IPS-15b (cell line): ENCODE measurements around the gene MYO1B.

ENCODE experiments used
- H3K27me3 ChIP-seq: one replicate; pipeline ENCODE4 v1.6.1; 2013; ENCODE audit warnings: low read length; ENCODE audit not compliant: control insufficient read depth, insufficient read depth
- H3K36me3 ChIP-seq: one replicate; pipeline ENCODE4 v1.6.1; 2013; ENCODE audit warnings: low read length; ENCODE audit not compliant: control insufficient read depth, insufficient read depth
- H3K4me1 ChIP-seq: one replicate; pipeline ENCODE4 v1.6.1; 2013; ENCODE audit warnings: mild to moderate bottlenecking, low read length; ENCODE audit not compliant: control insufficient read depth, insufficient read depth
- H3K4me3 ChIP-seq: one replicate; pipeline ENCODE4 v1.5.1; 2013; ENCODE audit warnings: low read depth, low read length
- H3K9ac ChIP-seq: one replicate; pipeline ENCODE4 v1.6.1; 2013; ENCODE audit warnings: low read depth, mild to moderate bottlenecking, low read length
- H3K9me3 ChIP-seq: one replicate; pipeline ENCODE4 v1.6.1; 2013; ENCODE audit warnings: mild to moderate bottlenecking, low read length; ENCODE audit not compliant: control insufficient read depth, insufficient read depth

MYO1B gene

GRCh38 chr2:191245046-191245868, at the start of gene MYO1B:
Gene MYO1B (plus strand): TSS chr2:191245404. CDS start chr2:191276896, 31,492 bp downstream.
- H3K36me3 ChIP-seq = no peaks in the 10 kb centered on the region
- peaks cover 15% of the 10 kb centered on the region for H3K27me3 ChIP-seq
- H3K9ac ChIP-seq = peak within 1 kb of the TSS; percentile 94
- peaks cover 17% of the 10 kb centered on the region for H3K4me1 ChIP-seq
- H3K4me3 ChIP-seq = peak within 1 kb of the TSS; percentile 79
- no peaks in the 10 kb centered on the region for H3K9me3 ChIP-seq

GRCh38 chr2:191197096-191197495, 48.1 kb upstream of the MYO1B start:
- Histone ChIP-seq H3K27me3 (no peaks in the 10 kb centered on the region), H3K4me3 (no peak overlapping the region), H3K9ac (no peak overlapping the region), H3K36me3 (no peaks in the 10 kb centered on the region), H3K4me1 (no peaks in the 10 kb centered on the region), H3K9me3 (no peaks in the 10 kb centered on the region)

- no peaks in the 10 kb centered on the region for H3K4me1 ChIP-seq
- no peak overlapping the region for H3K9ac ChIP-seq
- H3K4me3 ChIP-seq = no peak overlapping the region
- H3K9me3 ChIP-seq = no peaks in the 10 kb centered on the region
- H3K36me3 ChIP-seq = no peaks in the 10 kb centered on the region
- H3K27me3 ChIP-seq = no peaks in the 10 kb centered on the region
Measured at GRCh38 chr2:191198271-191198670, 46.9 kb upstream of the MYO1B start.

GRCh38 chr2:191199929-191200512, 45.2 kb upstream of the MYO1B start:
- no peaks in the 10 kb centered on the region for H3K36me3 ChIP-seq
- no peak overlapping the region for H3K4me3 ChIP-seq
- H3K9ac ChIP-seq = no peak overlapping the region
- H3K4me1 ChIP-seq = no peaks in the 10 kb centered on the region
- H3K27me3 ChIP-seq = no peaks in the 10 kb centered on the region
- H3K9me3 ChIP-seq = no peaks in the 10 kb centered on the region

- H3K36me3 ChIP-seq = no peaks in the 10 kb centered on the region
- no peaks in the 10 kb centered on the region for H3K27me3 ChIP-seq
- no peak overlapping the region for H3K4me3 ChIP-seq
- no peak overlapping the region for H3K9ac ChIP-seq
- H3K4me1 ChIP-seq = no peaks in the 10 kb centered on the region
- H3K9me3 ChIP-seq = no peaks in the 10 kb centered on the region
Measured at GRCh38 chr2:191200910-191201309, 44.3 kb upstream of the MYO1B start.

GRCh38 chr2:191202209-191202721, 42.9 kb upstream of the MYO1B start:
- Histone ChIP-seq H3K4me1 (no peaks in the 10 kb centered on the region), H3K36me3 (no peaks in the 10 kb centered on the region), H3K9ac (no peak overlapping the region), H3K27me3 (no peaks in the 10 kb centered on the region), H3K4me3 (no peak overlapping the region), H3K9me3 (no peaks in the 10 kb centered on the region)

- no peaks in the 10 kb centered on the region for H3K4me1 ChIP-seq
Measured at GRCh38 chr2:191202881-191203397, 42.3 kb upstream of the MYO1B start.

GRCh38 chr2:191204433-191204832, 40.8 kb upstream of the MYO1B start:
- no peaks in the 10 kb centered on the region for H3K27me3 ChIP-seq
- H3K4me1 ChIP-seq = no peaks in the 10 kb centered on the region
- no peaks in the 10 kb centered on the region for H3K36me3 ChIP-seq
- no peak overlapping the region for H3K4me3 ChIP-seq
- H3K9ac ChIP-seq = no peak overlapping the region
- H3K9me3 ChIP-seq = no peaks in the 10 kb centered on the region

More at GRCh38 chr2:191202881-191203397, 42.3 kb upstream of the MYO1B start:
- no peaks in the 10 kb centered on the region for H3K36me3 ChIP-seq
- H3K9ac ChIP-seq = no peak overlapping the region
- no peak overlapping the region for H3K4me3 ChIP-seq
- no peaks in the 10 kb centered on the region for H3K9me3 ChIP-seq
- H3K27me3 ChIP-seq = no peaks in the 10 kb centered on the region

- Histone ChIP-seq H3K36me3 (no peaks in the 10 kb centered on the region), H3K27me3 (no peaks in the 10 kb centered on the region), H3K9ac (no peak overlapping the region), H3K4me1 (no peaks in the 10 kb centered on the region), H3K4me3 (no peak overlapping the region), H3K9me3 (no peaks in the 10 kb centered on the region)
Measured at GRCh38 chr2:191206613-191207471, 38.4 kb upstream of the MYO1B start.

- no peaks in the 10 kb centered on the region for H3K27me3 ChIP-seq
- no peaks in the 10 kb centered on the region for H3K9me3 ChIP-seq
- H3K4me3 ChIP-seq = no peak overlapping the region
- no peaks in the 10 kb centered on the region for H3K4me1 ChIP-seq
- H3K9ac ChIP-seq = no peak overlapping the region
- H3K36me3 ChIP-seq = no peaks in the 10 kb centered on the region
Measured at GRCh38 chr2:191209340-191209739, 35.9 kb upstream of the MYO1B start.

- Histone ChIP-seq H3K27me3 (no peaks in the 10 kb centered on the region), H3K4me3 (no peak overlapping the region), H3K9ac (no peak overlapping the region), H3K36me3 (no peaks in the 10 kb centered on the region), H3K9me3 (no peaks in the 10 kb centered on the region), H3K4me1 (no peaks in the 10 kb centered on the region)
Measured at GRCh38 chr2:191212119-191212518, 33.1 kb upstream of the MYO1B start.
